ENCODE data around the gene LASP1NB.
A peak's percentile ranks its signal among the peaks of the same experiment; 100 is the strongest.

Gene LASP1NB

DNA sequence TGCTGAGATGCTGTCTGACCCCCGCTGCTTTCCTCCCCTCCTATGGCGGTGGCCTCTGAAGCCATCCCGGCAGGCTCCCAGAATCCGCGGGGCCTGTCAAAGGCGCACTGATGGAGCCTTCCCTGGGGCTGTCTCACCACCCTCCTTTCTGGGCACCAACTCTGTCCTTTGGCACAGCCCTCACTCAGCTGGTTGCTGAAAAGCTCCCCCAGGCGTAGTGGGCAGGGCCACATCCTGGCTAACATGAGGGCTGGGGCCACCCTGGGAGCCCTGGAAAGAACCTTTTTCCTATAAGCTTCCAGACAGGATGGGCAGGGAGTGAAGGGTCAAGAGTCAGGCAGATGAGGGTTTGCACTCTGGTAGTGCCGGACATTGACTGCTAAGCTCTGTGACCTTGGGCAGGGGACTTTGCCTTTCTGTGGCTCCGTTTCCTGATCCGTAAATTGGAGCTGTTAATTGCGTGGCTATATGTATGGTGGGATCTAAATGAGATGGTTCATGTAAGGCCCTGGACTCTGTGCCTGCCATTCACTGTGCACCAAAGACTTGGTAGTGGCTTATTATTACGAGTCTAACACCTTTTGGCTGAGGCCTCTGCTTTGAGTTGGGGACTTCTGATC, 27.6 kb upstream of the LASP1NB start:
- peaks cover 100% of the 10 kb centered on the region for H3K4me1 ChIP-seq (ENCODE audit: control insufficient read depth, insufficient read depth, low read length)
- H3K4me1 Mint-ChIP-seq: peaks cover 62 to 72% of the 10 kb centered on the region in 2 donors
- TF ChIP-seq, protein P1, sequence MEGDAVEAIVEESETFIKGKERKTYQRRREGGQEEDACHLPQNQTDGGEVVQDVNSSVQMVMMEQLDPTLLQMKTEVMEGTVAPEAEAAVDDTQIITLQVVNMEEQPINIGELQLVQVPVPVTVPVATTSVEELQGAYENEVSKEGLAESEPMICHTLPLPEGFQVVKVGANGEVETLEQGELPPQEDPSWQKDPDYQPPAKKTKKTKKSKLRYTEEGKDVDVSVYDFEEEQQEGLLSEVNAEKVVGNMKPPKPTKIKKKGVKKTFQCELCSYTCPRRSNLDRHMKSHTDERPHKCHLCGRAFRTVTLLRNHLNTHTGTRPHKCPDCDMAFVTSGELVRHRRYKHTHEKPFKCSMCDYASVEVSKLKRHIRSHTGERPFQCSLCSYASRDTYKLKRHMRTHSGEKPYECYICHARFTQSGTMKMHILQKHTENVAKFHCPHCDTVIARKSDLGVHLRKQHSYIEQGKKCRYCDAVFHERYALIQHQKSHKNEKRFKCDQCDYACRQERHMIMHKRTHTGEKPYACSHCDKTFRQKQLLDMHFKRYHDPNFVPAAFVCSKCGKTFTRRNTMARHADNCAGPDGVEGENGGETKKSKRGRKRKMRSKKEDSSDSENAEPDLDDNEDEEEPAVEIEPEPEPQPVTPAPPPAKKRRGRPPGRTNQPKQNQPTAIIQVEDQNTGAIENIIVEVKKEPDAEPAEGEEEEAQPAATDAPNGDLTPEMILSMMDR (IDR thresholded peaks at IDR 0.05): no peak
- ATAC-seq: no peak
- no peaks in the 10 kb centered on the region for H3K9me3 Mint-ChIP-seq
- H3K27me3 Mint-ChIP-seq (ENCODE audit: low read depth in 2 of 2): no peaks in the 10 kb centered on the region
- H3K4me3 Mint-ChIP-seq: peak overlapping the region; percentile 87
- no peaks in the 10 kb centered on the region for H3K36me3 Mint-ChIP-seq
- H3K27ac Mint-ChIP-seq: peak overlapping the region; percentile 95
- peak overlapping the region; percentile 93 for H3K27ac ChIP-seq (ENCODE audit: low read length)
- H3K4me3 ChIP-seq (ENCODE audit: low read length): no peak overlapping the region
- no peaks in the 10 kb centered on the region for H3K9me3 ChIP-seq (ENCODE audit: control insufficient read depth, insufficient read depth, low read length)
- 68% methylated on average over 12 of the region's 12 CpGs for WGBS (ENCODE audit: insufficient coverage)
- H3K36me3 ChIP-seq (ENCODE audit: control insufficient read depth, insufficient read depth, low read length): peaks cover 41% of the 10 kb centered on the region
- intact Hi-C loops (cut with micrococcal nuclease): loop anchor here (1.0 to 2.0 kb wide), 2 partner anchors 29 to 44 kb away; partner anchors contain the start of gene RPL23
- no peak for DNase-seq
- H3K27me3 ChIP-seq (ENCODE audit: control insufficient read depth, insufficient read depth, low read length): no peaks in the 10 kb centered on the region

DNA sequence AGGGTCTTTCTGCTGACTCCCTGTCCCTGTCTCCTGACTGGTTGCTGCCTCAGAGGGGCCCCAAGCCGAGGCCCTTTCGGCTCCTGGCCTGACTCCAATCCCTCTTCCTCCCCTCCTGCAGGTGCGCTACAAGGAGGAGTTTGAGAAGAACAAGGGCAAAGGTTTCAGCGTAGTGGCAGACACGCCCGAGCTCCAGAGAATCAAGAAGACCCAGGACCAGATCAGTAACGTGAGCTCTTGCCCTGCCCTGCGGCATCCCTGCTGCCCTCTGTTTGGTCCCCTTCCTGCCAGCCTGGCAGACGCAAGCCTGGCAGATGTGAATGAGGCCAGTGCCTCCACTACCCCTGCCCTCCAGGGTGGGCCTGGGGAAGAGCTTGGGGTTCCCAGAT, 27.1 kb upstream of the LASP1NB start:
- no peaks in the 10 kb centered on the region for H3K36me3 Mint-ChIP-seq
- H3K4me3 ChIP-seq (ENCODE audit: low read length): peak overlapping the region; percentile 11
- H3K9me3 Mint-ChIP-seq: no peaks in the 10 kb centered on the region
- no peaks in the 10 kb centered on the region for H3K27me3 Mint-ChIP-seq (ENCODE audit: low read depth in 2 of 2)
- peak overlapping the region; percentile 93 for H3K27ac ChIP-seq (ENCODE audit: low read length)
- H3K4me1 Mint-ChIP-seq: peaks cover 64 to 72% of the 10 kb centered on the region in 2 donors
- peak in 1 of 3 donors; percentile 2 for ATAC-seq
- peak overlapping the region; percentile 87 for H3K4me3 Mint-ChIP-seq
- no peaks in the 10 kb centered on the region for H3K9me3 ChIP-seq (ENCODE audit: control insufficient read depth, insufficient read depth, low read length)
- no peaks in the 10 kb centered on the region for H3K27me3 ChIP-seq (ENCODE audit: control insufficient read depth, insufficient read depth, low read length)
- DNase-seq: peak in 1 of 2 donors; percentile 65
- peaks cover 39% of the 10 kb centered on the region for H3K36me3 ChIP-seq (ENCODE audit: control insufficient read depth, insufficient read depth, low read length)
- WGBS (ENCODE audit: insufficient coverage): 7% methylated on average over 9 of the region's 9 CpGs
- intact Hi-C loops (cut with micrococcal nuclease): loop anchor here (1.0 to 2.0 kb wide), 2 partner anchors 29 to 45 kb away; partner anchors contain the start of gene RPL23
- peaks cover 100% of the 10 kb centered on the region for H3K4me1 ChIP-seq (ENCODE audit: control insufficient read depth, insufficient read depth, low read length)
- TF ChIP-seq, protein P1 (IDR thresholded peaks at IDR 0.05): no peak
- H3K27ac Mint-ChIP-seq: peak overlapping the region; percentile 95

DNA sequence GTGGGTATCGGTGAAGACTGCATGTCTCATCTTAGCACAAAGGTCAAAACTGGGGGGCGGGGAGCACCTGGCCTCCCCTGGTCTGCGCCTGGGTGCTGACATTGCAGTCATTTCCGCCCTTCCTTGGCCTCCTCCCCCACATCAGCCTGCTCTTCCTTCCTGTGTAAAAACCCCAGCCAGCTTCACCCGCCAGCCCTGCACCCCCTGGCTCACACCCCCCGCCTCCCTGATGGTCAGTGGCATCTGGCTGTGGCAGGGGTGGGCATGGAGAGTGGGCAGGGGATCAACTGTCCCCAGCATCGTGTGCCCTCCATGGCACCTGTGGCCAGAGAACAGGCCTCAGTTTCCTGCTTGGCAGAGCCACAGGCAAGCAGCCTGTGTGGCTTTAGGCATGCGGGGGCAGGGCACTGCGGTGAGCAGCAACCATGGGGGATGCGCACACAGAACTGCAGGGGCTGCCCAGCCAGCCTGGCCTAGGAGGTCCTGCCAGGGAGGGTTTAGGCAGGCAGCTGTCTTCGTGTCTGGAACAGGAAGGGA, 26.5 kb upstream of the LASP1NB start:
- H3K27ac Mint-ChIP-seq: peak overlapping the region; percentile 95
- peak overlapping the region; percentile 87 for H3K4me3 Mint-ChIP-seq
- no peaks in the 10 kb centered on the region for H3K27me3 Mint-ChIP-seq (ENCODE audit: low read depth in 2 of 2)
- peaks cover 62 to 72% of the 10 kb centered on the region in 2 donors for H3K4me1 Mint-ChIP-seq
- peak overlapping the region; percentile 93 for H3K27ac ChIP-seq (ENCODE audit: low read length)
- ATAC-seq (peak; percentile 75 to 86 (median 78)), DNase-seq (peak; percentile 81 to 91)
- peak overlapping the region; percentile 14 for H3K4me3 ChIP-seq (ENCODE audit: low read length)
- WGBS (ENCODE audit: insufficient coverage): 1% methylated on average over 9 of the region's 11 CpGs
- H3K9me3 Mint-ChIP-seq: no peaks in the 10 kb centered on the region
- TF ChIP-seq, protein P1 (IDR thresholded peaks at IDR 0.05): no peak
- H3K36me3 Mint-ChIP-seq: no peaks in the 10 kb centered on the region
- H3K4me1 ChIP-seq (ENCODE audit: control insufficient read depth, insufficient read depth, low read length): peaks cover 97% of the 10 kb centered on the region
- H3K9me3 ChIP-seq (ENCODE audit: control insufficient read depth, insufficient read depth, low read length): no peaks in the 10 kb centered on the region
- peaks cover 44% of the 10 kb centered on the region for H3K36me3 ChIP-seq (ENCODE audit: control insufficient read depth, insufficient read depth, low read length)
- intact Hi-C loops (cut with micrococcal nuclease): loop anchor here (1.0 to 2.0 kb wide), 2 partner anchors 30 to 46 kb away; partner anchors contain the start of gene RPL23
- no peaks in the 10 kb centered on the region for H3K27me3 ChIP-seq (ENCODE audit: control insufficient read depth, insufficient read depth, low read length)

All from natural killer cell (primary cell).